IMR-90 (cell line): ENCODE measurements around the gene ROS1. TPM values are rescaled to one million over a fixed set of nuclear protein-coding genes. Genes with fewer than 3 reads are reported as not detected.

Source experiments
- ATAC-seq: fragments of 200-7000 bp; cut with Tn5 transposase; 2 replicates; pipeline ENCODE4 v1.9.1; 2020; ENCODE audit warnings: low read depth, mild to moderate bottlenecking, moderate library complexity
- BruUV-seq: library from RNA; stranded (reverse); fragments of 400-500 nt; replicated peaks from 2 replicates; lab custom pipeline; 2021; lab: Mats Ljungman, UMichigan
- CTCF ChIA-PET: fragments of 300-600 bp; formaldehyde crosslinking; extraction: SDS; loops from one replicate; lab custom pipeline; 2021; ENCODE audit warnings: antibody characterized with exemption; lab: Yijun Ruan, JAX
- POLR2A ChIA-PET: fragments of 300-600 bp; sonication (Branson Sonifier 250); formaldehyde crosslinking; loops from one replicate; lab custom pipeline; 2022; ENCODE audit warnings: antibody characterized with exemption; ENCODE audit not compliant: unreplicated experiment; lab: Charles Lee
- DNase-seq: peaks from one replicate; pipeline ENCODE4 v3.0.0; 2013
- H2AFZ ChIP-seq: replicated peaks from 2 replicates; pipeline ENCODE3; 2013; ENCODE audit warnings: low read length, mild to moderate bottlenecking; ENCODE audit not compliant: poor library complexity
- H2AK5ac ChIP-seq: 2 replicates; pipeline ENCODE4 v1.6.1; 2013; ENCODE audit warnings: low read depth, low read length, inconsistent platforms
- H2AK9ac ChIP-seq: replicated peaks from 2 replicates; pipeline ENCODE3; 2013; ENCODE audit warnings: mild to moderate bottlenecking, low read depth, low read length, moderate library complexity; ENCODE audit not compliant: poor library complexity
- H2BK120ac ChIP-seq: 2 replicates; pipeline ENCODE4 v1.6.1; 2013; ENCODE audit warnings: low read depth, low read length, inconsistent platforms
- H2BK15ac ChIP-seq: 3 replicates; pipeline ENCODE4 v1.6.1; 2013; ENCODE audit warnings: low read depth, low read length, inconsistent platforms
- H2BK20ac ChIP-seq: 2 replicates; pipeline ENCODE4 v1.6.1; 2013; ENCODE audit warnings: low read depth, mild to moderate bottlenecking, inconsistent platforms, low read length, moderate library complexity
- H2BK5ac ChIP-seq: 2 replicates; pipeline ENCODE4 v1.6.1; 2013; ENCODE audit warnings: mild to moderate bottlenecking, low read depth, low read length, inconsistent platforms; ENCODE audit not compliant: poor library complexity, severe bottlenecking
- H3K14ac ChIP-seq: replicated peaks from 2 replicates; pipeline ENCODE4 v1.6.1; 2013; ENCODE audit warnings: low read depth, low read length, inconsistent platforms
- H3K18ac ChIP-seq: 2 replicates; pipeline ENCODE4 v1.6.1; 2013; ENCODE audit warnings: low read depth, low read length, control low read depth
- H3K23ac ChIP-seq: 2 replicates; pipeline ENCODE4 v1.6.1; 2013; ENCODE audit warnings: low read depth, low read length, inconsistent platforms
- H3K27ac ChIP-seq: 2 replicates; pipeline ENCODE4 v1.5.1; 2013; ENCODE audit warnings: mild to moderate bottlenecking, control low read depth, low read length; ENCODE audit not compliant: insufficient read depth
- H3K27me3 ChIP-seq: 2 replicates; pipeline ENCODE4 v1.6.1; 2013; ENCODE audit warnings: low read length; ENCODE audit not compliant: control insufficient read depth, insufficient read depth
- H3K36me3 ChIP-seq: 2 replicates; pipeline ENCODE4 v1.6.1; 2013; ENCODE audit warnings: low read length, mixed read lengths; ENCODE audit not compliant: control insufficient read depth, insufficient read depth
- H3K4ac ChIP-seq: 2 replicates; pipeline ENCODE4 v1.6.1; 2013; ENCODE audit warnings: low read depth, low read length, inconsistent platforms
- H3K4me1 ChIP-seq: 2 replicates; pipeline ENCODE4 v1.6.1; 2013; ENCODE audit warnings: low read length, mixed read lengths; ENCODE audit not compliant: control insufficient read depth, insufficient read depth
- H3K4me2 ChIP-seq: 2 replicates; pipeline ENCODE4 v1.6.1; 2013; ENCODE audit warnings: low read depth, mild to moderate bottlenecking, control low read depth, low read length, moderate library complexity
- H3K4me3 ChIP-seq: 2 replicates; pipeline ENCODE4 v1.5.1; 2013; ENCODE audit warnings: low read depth, mild to moderate bottlenecking, control low read depth, low read length, moderate library complexity; ENCODE audit not compliant: insufficient read depth
- H3K56ac ChIP-seq: 2 replicates; pipeline ENCODE4 v1.6.1; 2013; ENCODE audit warnings: low read length, inconsistent platforms; ENCODE audit not compliant: insufficient read depth; ENCODE audit errors: extremely low read depth
- H3K79me1 ChIP-seq, 2 experiments: 2 replicates each; pipeline ENCODE4 v1.6.1; 2013; ENCODE audit warnings: low read length in 2 of 2, inconsistent platforms in 1 of 2, low read depth in 1 of 2
- H3K9ac ChIP-seq: 2 replicates; pipeline ENCODE4 v1.6.1; 2013; ENCODE audit warnings: low read depth, low read length, control low read depth
- H3K9me1 ChIP-seq: 2 replicates; pipeline ENCODE4 v1.6.1; 2013; ENCODE audit warnings: low read length, inconsistent platforms; ENCODE audit not compliant: insufficient read depth
- H3K9me3 ChIP-seq: 2 replicates; pipeline ENCODE4 v1.6.1; 2013; ENCODE audit warnings: low read length; ENCODE audit not compliant: control insufficient read depth, insufficient read depth
- H4K20me1 ChIP-seq: 2 replicates; pipeline ENCODE4 v1.6.1; 2013; ENCODE audit warnings: low read length, inconsistent platforms; ENCODE audit not compliant: insufficient read depth
- H4K5ac ChIP-seq: 2 replicates; pipeline ENCODE4 v1.6.1; 2013; ENCODE audit warnings: mild to moderate bottlenecking, low read depth, low read length, control low read depth
- H4K8ac ChIP-seq, 2 experiments: 2 replicates each; pipeline ENCODE4 v1.6.1; 2013; ENCODE audit warnings: low read depth in 2 of 2, low read length in 2 of 2, control low read depth in 1 of 2, inconsistent platforms in 1 of 2
- H4K91ac ChIP-seq: 2 replicates; pipeline ENCODE4 v1.6.1; 2013; ENCODE audit warnings: low read depth, low read length, inconsistent platforms; ENCODE audit not compliant: insufficient read depth
- CEBPB ChIP-seq: IDR thresholded peaks from 2 replicates; pipeline ENCODE4 v1.6.1; 2012; ENCODE audit warnings: low read depth, low read length, improper control_type of control experiment
- CTCF ChIP-seq: conservative IDR thresholded peaks from 2 replicates; pipeline ENCODE4 v1.5.1; 2012; ENCODE audit warnings: mild to moderate bottlenecking, low read depth, low read length, improper control_type of control experiment
- ELK1 ChIP-seq: fragments of 150-350 bp; IDR thresholded peaks from 2 replicates; pipeline ENCODE4 v1.6.1; 2016; ENCODE audit warnings: low read depth, mild to moderate bottlenecking, low read length, moderate library complexity, borderline replicate concordance
- FOS ChIP-seq: fragments of 150-350 bp; IDR thresholded peaks from 2 replicates; pipeline ENCODE4 v1.6.1; 2016; ENCODE audit warnings: low read depth, low read length
- MAFK ChIP-seq: IDR thresholded peaks from 2 replicates; pipeline ENCODE4 v1.6.1; 2012; ENCODE audit warnings: low read depth, low read length, improper control_type of control experiment
- MAZ ChIP-seq: IDR thresholded peaks from 2 replicates; pipeline ENCODE4 v1.6.1; 2012; ENCODE audit warnings: low read depth, mild to moderate bottlenecking, low read length, improper control_type of control experiment, moderate library complexity, borderline replicate concordance
- NFE2L2 ChIP-seq: fragments of 150-350 bp; IDR thresholded peaks from 2 replicates; pipeline ENCODE4 v1.6.1; 2016; ENCODE audit warnings: low read depth, mild to moderate bottlenecking, low read length
- POLR2A ChIP-seq: IDR thresholded peaks from 2 replicates; pipeline ENCODE4 v1.6.1; 2012; ENCODE audit warnings: mild to moderate bottlenecking, low read depth, low read length
- RAD21 ChIP-seq: IDR thresholded peaks from 2 replicates; pipeline ENCODE4 v1.6.1; 2012; ENCODE audit warnings: low read length, improper control_type of control experiment
- RFX5 ChIP-seq: IDR thresholded peaks from 2 replicates; pipeline ENCODE4 v1.8.0; 2012; ENCODE audit warnings: low read depth, mild to moderate bottlenecking, low read length, moderate library complexity
- WGBS, 2 experiments: methylation state at CpG; one replicate each; pipeline versions ENCODE4 v1.1.5 to v1.1.7; 2013; ENCODE audit warnings: missing lambda C conversion rate in 2 of 2; ENCODE audit not compliant: insufficient read length in 1 of 2; ENCODE audit errors: extremely low coverage in 2 of 2; 5-methylcytosine and 5-hydroxymethylcytosine counted together
- dilution Hi-C: fragments of 300-500 bp; cut with HindIII; formaldehyde crosslinking; loops from one replicate; pipeline ENCODE4 v1.14.3; 2018; ENCODE audit warnings: low sequenced_read_pairs; ENCODE audit not compliant: unreplicated experiment
- in situ Hi-C: fragments of 300-500 bp; cut with MboI; formaldehyde crosslinking; loops from 3 replicates; pipeline ENCODE4 v1.14.3; 2019; ENCODE audit warnings: low sequenced_read_pairs, inconsistent platforms, mixed read lengths
- intact Hi-C: fragments of 100-400 bp; cut with micrococcal nuclease; formaldehyde crosslinking; loops from 2 replicates; pipeline ENCODE4 v1.10.0; 2022
- polyA plus RNA-seq, 3 experiments: library from polyadenylated mRNA; depleted of rRNA; stranded (reverse); fragments of >200 nt; gene quantifications; 2 replicates each; pipeline ENCODE4 v1.2.3, GENCODE V29; 2012; ENCODE audit warnings: low replicate concordance in 1 of 3
- total RNA-seq: library from RNA; depleted of rRNA; stranded (reverse); fragments of >200 nt; gene quantifications from 2 replicates; pipeline ENCODE4 v1.2.3, GENCODE V29; 2012

Gene ROS1
- total and polyA plus RNA-seq, 2 of the 4 experiments (the other 2 are of a cell fraction) = under 0.01 to 0.03 TPM

- Histone ChIP-seq H4K91ac (peak overlapping the region; percentile 46; the same call in 1 of the 2 replicates), H4K5ac (no peak overlapping the region), H2BK120ac (peak overlapping the region; percentile 85), H3K56ac (no peak overlapping the region), H3K4me3 (no peak overlapping the region), H3K4me1 (peaks cover 10% of the 10 kb centered on the region), H3K79me1 (no peaks in the 10 kb centered on the region), H2AFZ (no peak overlapping the region), H3K9ac (no peak overlapping the region), H2AK5ac (peak overlapping the region; percentile 57; the same call in 1 of the 2 replicates), H3K14ac (0 out of 2 replicates have a peak overlapping the region, but pooled peaks have one; percentile 17), H3K27me3 (no peaks in the 10 kb centered on the region), H2BK20ac (peak overlapping the region; percentile 28; the same call in 1 of the 2 replicates), H3K9me1 (no peaks in the 10 kb centered on the region), H3K27ac (no peak overlapping the region), H4K20me1 (no peaks in the 10 kb centered on the region; the same call in 1 of the 2 replicates), H3K4ac (peak overlapping the region; percentile 30), H3K4me2 (no peak overlapping the region), H3K36me3 (no peaks in the 10 kb centered on the region), H3K23ac (peak overlapping the region; percentile 6), H4K8ac (peak overlapping the region in 1 of 2 experiments; percentile 48; a peak in 2 of 4 replicates), H3K9me3 (no peaks in the 10 kb centered on the region), H2BK5ac (peak overlapping the region; percentile 57), H2BK15ac (peak overlapping the region; percentile 76), H3K18ac (peak overlapping the region; percentile 72; the same call in 1 of the 2 replicates), H2AK9ac (no peak overlapping the region)
- TF ChIP-seq RFX5 = no peak
- no peak for TF ChIP-seq MAFK
- TF ChIP-seq RAD21 = no peak
- TF ChIP-seq ELK1 = no peak
- no peak for TF ChIP-seq NFE2L2
- TF ChIP-seq MAZ = no peak
- no peak for TF ChIP-seq CTCF
- no peak for TF ChIP-seq POLR2A
- TF ChIP-seq CEBPB = no peak
- no peak for TF ChIP-seq FOS
- ChIA-PET CTCF (interaction anchor here (1.2 kb wide), 1 partner anchor 12 kb away, joined by 3 read pairs; no protein-coding TSS in a partner anchor), POLR2A (interaction anchor here (0.6 kb wide), 1 partner anchor 116 kb away, joined by 3 read pairs; no protein-coding TSS in a partner anchor)
- intact Hi-C loops (no loop called here), in situ Hi-C loops (no loop called here), dilution Hi-C loops (no loop called here)
- ATAC-seq = 0 out of 2 replicates have a peak, but pooled peaks have one; percentile 5
- WGBS, 2 experiments = 17% methylated on average over 1 of the region's 2 CpGs; no CpG with 5 or more reads in 1 of the 2 experiments
- no peak for DNase-seq
- BruUV-seq = no TSS peak
These were observed 39.0 kb upstream of the ROS1 start for GRCh38 chr6:117464700-117465099.
